IMR-90 (cell line): ENCODE measurements around the gene SEL1L. TPM values are rescaled to one million over a fixed set of nuclear protein-coding genes. Genes with fewer than 3 reads are reported as not detected.

Source experiments
- ATAC-seq: fragments of 200-7000 bp; cut with Tn5 transposase; 2 replicates; pipeline ENCODE4 v1.9.1; 2020; ENCODE audit warnings: low read depth, mild to moderate bottlenecking, moderate library complexity
- BruUV-seq: library from RNA; stranded (reverse); fragments of 400-500 nt; replicated peaks from 2 replicates; lab custom pipeline; 2021; lab: Mats Ljungman, UMichigan
- CTCF ChIA-PET: fragments of 300-600 bp; formaldehyde crosslinking; extraction: SDS; loops from one replicate; lab custom pipeline; 2021; ENCODE audit warnings: antibody characterized with exemption; lab: Yijun Ruan, JAX
- POLR2A ChIA-PET: fragments of 300-600 bp; sonication (Branson Sonifier 250); formaldehyde crosslinking; loops from one replicate; lab custom pipeline; 2022; ENCODE audit warnings: antibody characterized with exemption; ENCODE audit not compliant: unreplicated experiment; lab: Charles Lee
- DNase-seq: peaks from one replicate; pipeline ENCODE4 v3.0.0; 2013
- H2AFZ ChIP-seq: replicated peaks from 2 replicates; pipeline ENCODE3; 2013; ENCODE audit warnings: low read length, mild to moderate bottlenecking; ENCODE audit not compliant: poor library complexity
- H2AK5ac ChIP-seq: 2 replicates; pipeline ENCODE4 v1.6.1; 2013; ENCODE audit warnings: low read depth, low read length, inconsistent platforms
- H2AK9ac ChIP-seq: replicated peaks from 2 replicates; pipeline ENCODE3; 2013; ENCODE audit warnings: mild to moderate bottlenecking, low read depth, low read length, moderate library complexity; ENCODE audit not compliant: poor library complexity
- H2BK120ac ChIP-seq: 2 replicates; pipeline ENCODE4 v1.6.1; 2013; ENCODE audit warnings: low read depth, low read length, inconsistent platforms
- H2BK15ac ChIP-seq: 3 replicates; pipeline ENCODE4 v1.6.1; 2013; ENCODE audit warnings: low read depth, low read length, inconsistent platforms
- H2BK20ac ChIP-seq: 2 replicates; pipeline ENCODE4 v1.6.1; 2013; ENCODE audit warnings: low read depth, mild to moderate bottlenecking, inconsistent platforms, low read length, moderate library complexity
- H2BK5ac ChIP-seq: 2 replicates; pipeline ENCODE4 v1.6.1; 2013; ENCODE audit warnings: mild to moderate bottlenecking, low read depth, low read length, inconsistent platforms; ENCODE audit not compliant: poor library complexity, severe bottlenecking
- H3K14ac ChIP-seq: replicated peaks from 2 replicates; pipeline ENCODE4 v1.6.1; 2013; ENCODE audit warnings: low read depth, low read length, inconsistent platforms
- H3K18ac ChIP-seq: 2 replicates; pipeline ENCODE4 v1.6.1; 2013; ENCODE audit warnings: low read depth, low read length, control low read depth
- H3K23ac ChIP-seq: 2 replicates; pipeline ENCODE4 v1.6.1; 2013; ENCODE audit warnings: low read depth, low read length, inconsistent platforms
- H3K27ac ChIP-seq: 2 replicates; pipeline ENCODE4 v1.5.1; 2013; ENCODE audit warnings: mild to moderate bottlenecking, control low read depth, low read length; ENCODE audit not compliant: insufficient read depth
- H3K27me3 ChIP-seq: 2 replicates; pipeline ENCODE4 v1.6.1; 2013; ENCODE audit warnings: low read length; ENCODE audit not compliant: control insufficient read depth, insufficient read depth
- H3K36me3 ChIP-seq: 2 replicates; pipeline ENCODE4 v1.6.1; 2013; ENCODE audit warnings: low read length, mixed read lengths; ENCODE audit not compliant: control insufficient read depth, insufficient read depth
- H3K4ac ChIP-seq: 2 replicates; pipeline ENCODE4 v1.6.1; 2013; ENCODE audit warnings: low read depth, low read length, inconsistent platforms
- H3K4me1 ChIP-seq: 2 replicates; pipeline ENCODE4 v1.6.1; 2013; ENCODE audit warnings: low read length, mixed read lengths; ENCODE audit not compliant: control insufficient read depth, insufficient read depth
- H3K4me2 ChIP-seq: 2 replicates; pipeline ENCODE4 v1.6.1; 2013; ENCODE audit warnings: low read depth, mild to moderate bottlenecking, control low read depth, low read length, moderate library complexity
- H3K4me3 ChIP-seq: 2 replicates; pipeline ENCODE4 v1.5.1; 2013; ENCODE audit warnings: low read depth, mild to moderate bottlenecking, control low read depth, low read length, moderate library complexity; ENCODE audit not compliant: insufficient read depth
- H3K56ac ChIP-seq: 2 replicates; pipeline ENCODE4 v1.6.1; 2013; ENCODE audit warnings: low read length, inconsistent platforms; ENCODE audit not compliant: insufficient read depth; ENCODE audit errors: extremely low read depth
- H3K79me1 ChIP-seq, 2 experiments: 2 replicates each; pipeline ENCODE4 v1.6.1; 2013; ENCODE audit warnings: low read length in 2 of 2, inconsistent platforms in 1 of 2, low read depth in 1 of 2
- H3K9ac ChIP-seq: 2 replicates; pipeline ENCODE4 v1.6.1; 2013; ENCODE audit warnings: low read depth, low read length, control low read depth
- H3K9me1 ChIP-seq: 2 replicates; pipeline ENCODE4 v1.6.1; 2013; ENCODE audit warnings: low read length, inconsistent platforms; ENCODE audit not compliant: insufficient read depth
- H3K9me3 ChIP-seq: 2 replicates; pipeline ENCODE4 v1.6.1; 2013; ENCODE audit warnings: low read length; ENCODE audit not compliant: control insufficient read depth, insufficient read depth
- H4K20me1 ChIP-seq: 2 replicates; pipeline ENCODE4 v1.6.1; 2013; ENCODE audit warnings: low read length, inconsistent platforms; ENCODE audit not compliant: insufficient read depth
- H4K5ac ChIP-seq: 2 replicates; pipeline ENCODE4 v1.6.1; 2013; ENCODE audit warnings: mild to moderate bottlenecking, low read depth, low read length, control low read depth
- H4K8ac ChIP-seq, 2 experiments: 2 replicates each; pipeline ENCODE4 v1.6.1; 2013; ENCODE audit warnings: low read depth in 2 of 2, low read length in 2 of 2, control low read depth in 1 of 2, inconsistent platforms in 1 of 2
- H4K91ac ChIP-seq: 2 replicates; pipeline ENCODE4 v1.6.1; 2013; ENCODE audit warnings: low read depth, low read length, inconsistent platforms; ENCODE audit not compliant: insufficient read depth
- SMC3 ChIP-seq: fragments of 150-350 bp; IDR thresholded peaks from 2 replicates; pipeline ENCODE4 v1.6.1; 2016; ENCODE audit warnings: low read depth, mild to moderate bottlenecking, antibody characterized with exemption, low read length, moderate library complexity
- WGBS, 2 experiments: methylation state at CpG; one replicate each; pipeline versions ENCODE4 v1.1.5 to v1.1.7; 2013; ENCODE audit warnings: missing lambda C conversion rate in 2 of 2; ENCODE audit not compliant: insufficient read length in 1 of 2; ENCODE audit errors: extremely low coverage in 2 of 2; 5-methylcytosine and 5-hydroxymethylcytosine counted together
- dilution Hi-C: fragments of 300-500 bp; cut with HindIII; formaldehyde crosslinking; loops from one replicate; pipeline ENCODE4 v1.14.3; 2018; ENCODE audit warnings: low sequenced_read_pairs; ENCODE audit not compliant: unreplicated experiment
- in situ Hi-C: fragments of 300-500 bp; cut with MboI; formaldehyde crosslinking; loops from 3 replicates; pipeline ENCODE4 v1.14.3; 2019; ENCODE audit warnings: low sequenced_read_pairs, inconsistent platforms, mixed read lengths
- intact Hi-C: fragments of 100-400 bp; cut with micrococcal nuclease; formaldehyde crosslinking; loops from 2 replicates; pipeline ENCODE4 v1.10.0; 2022
- polyA plus RNA-seq, 3 experiments: library from polyadenylated mRNA; depleted of rRNA; stranded (reverse); fragments of >200 nt; gene quantifications; 2 replicates each; pipeline ENCODE4 v1.2.3, GENCODE V29; 2012; ENCODE audit warnings: low replicate concordance in 1 of 3
- total RNA-seq: library from RNA; depleted of rRNA; stranded (reverse); fragments of >200 nt; gene quantifications from 2 replicates; pipeline ENCODE4 v1.2.3, GENCODE V29; 2012

SEL1L gene
- total and polyA plus RNA-seq, 2 of the 4 experiments (the other 2 are of a cell fraction), result 21.0 to 62.4 TPM

DNA sequence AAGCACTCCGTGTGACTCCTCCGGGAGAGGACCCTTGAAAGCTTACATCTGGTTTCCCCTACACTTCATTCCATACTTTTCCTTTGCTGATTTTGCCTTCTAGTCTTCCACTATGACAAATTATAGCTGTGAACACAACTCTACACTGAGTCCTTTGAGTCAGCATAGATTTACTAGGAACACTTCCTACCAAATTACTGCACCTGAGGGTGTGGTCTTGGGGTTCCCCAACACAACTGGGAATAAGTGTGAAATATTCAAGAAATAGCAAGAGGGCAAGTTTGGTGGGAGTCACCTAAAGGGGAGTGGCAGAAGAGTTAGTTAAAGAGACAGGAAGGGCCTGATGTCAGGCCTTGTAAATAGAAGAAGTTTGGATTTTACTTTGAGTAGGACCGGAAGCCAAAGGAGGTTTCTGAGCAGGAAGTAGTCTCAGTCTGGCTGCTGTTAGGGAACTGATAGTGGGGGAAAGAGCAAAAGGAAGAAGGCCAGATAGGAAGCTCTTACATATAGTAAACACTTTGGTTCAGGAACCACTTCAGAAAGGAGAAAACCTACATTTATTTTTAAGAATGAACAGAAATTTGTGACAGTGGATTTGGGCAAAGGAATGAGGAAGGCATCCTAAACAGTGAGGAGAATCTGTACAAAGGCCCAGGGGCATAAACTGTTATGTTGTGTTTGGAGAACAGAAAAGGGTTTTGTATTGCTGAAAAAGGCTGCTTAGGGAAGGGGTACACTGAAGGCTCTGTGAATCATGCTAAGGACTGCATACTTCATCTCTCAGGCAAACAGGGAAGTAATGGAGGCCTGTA lies 14.2 kb downstream of the SEL1L start:
- Histone ChIP-seq H4K91ac (no peak overlapping the region), H2BK15ac (no peak overlapping the region; the same call in 2 of the 3 replicates), H3K18ac (no peak overlapping the region), H3K4me3 (no peak overlapping the region), H3K56ac (no peak overlapping the region), H3K27me3 (no peaks in the 10 kb centered on the region), H3K4me2 (no peak overlapping the region), H2BK120ac (no peak overlapping the region), H3K4me1 (peaks cover 15% of the 10 kb centered on the region), H2AK9ac (no peak overlapping the region), H3K27ac (peak overlapping the region; percentile 25; the same call in 1 of the 2 replicates), H4K20me1 (no peaks in the 10 kb centered on the region), H3K9me3 (no peaks in the 10 kb centered on the region), H3K9me1 (no peaks in the 10 kb centered on the region; the same call in 1 of the 2 replicates), H3K79me1 (peaks cover 15 to 39% of the 10 kb centered on the region in 2 experiments), H2AFZ (no peak overlapping the region), H3K36me3 (peaks cover 16% of the 10 kb centered on the region), H3K9ac (no peak overlapping the region), H2BK5ac (peak overlapping the region; percentile 55), H4K5ac (no peak overlapping the region; the same call in none of the 2 replicates), H4K8ac (0 out of 4 replicates have a peak overlapping the region, but pooled peaks of 1 of the 2 experiments have one; percentile 43), H2BK20ac (no peak overlapping the region), H3K4ac (no peak overlapping the region; the same call in 1 of the 2 replicates), H3K23ac (no peak overlapping the region), H3K14ac (no peak overlapping the region), H2AK5ac (no peak overlapping the region)
- intact Hi-C loops, result no loop called here
- DNase-seq (no peak), ATAC-seq (peak; percentile 21)
- WGBS, 2 experiments, result 72% methylated on average over 2 of the region's 3 CpGs; no CpG with 5 or more reads in 1 of the 2 experiments
- dilution Hi-C loops, result no loop called here
- no peak for TF ChIP-seq SMC3
- no TSS peak for BruUV-seq
- CTCF ChIA-PET, result interaction anchor here (1.0 kb wide), 1 partner anchor 12 kb away, joined by 5 read pairs; no protein-coding TSS in a partner anchor
- POLR2A ChIA-PET, result no interaction called here
- in situ Hi-C loops, result no loop called here
